ENCODE results near the gene MGST2.
A peak's percentile ranks its signal among the peaks of the same experiment; 100 is the strongest.
"Not testable (repeated sequence)": the region's sequence is repeated elsewhere in the genome, so short reads cannot be mapped to it uniquely, and the experiment has no call there.

Gene MGST2

DNA sequence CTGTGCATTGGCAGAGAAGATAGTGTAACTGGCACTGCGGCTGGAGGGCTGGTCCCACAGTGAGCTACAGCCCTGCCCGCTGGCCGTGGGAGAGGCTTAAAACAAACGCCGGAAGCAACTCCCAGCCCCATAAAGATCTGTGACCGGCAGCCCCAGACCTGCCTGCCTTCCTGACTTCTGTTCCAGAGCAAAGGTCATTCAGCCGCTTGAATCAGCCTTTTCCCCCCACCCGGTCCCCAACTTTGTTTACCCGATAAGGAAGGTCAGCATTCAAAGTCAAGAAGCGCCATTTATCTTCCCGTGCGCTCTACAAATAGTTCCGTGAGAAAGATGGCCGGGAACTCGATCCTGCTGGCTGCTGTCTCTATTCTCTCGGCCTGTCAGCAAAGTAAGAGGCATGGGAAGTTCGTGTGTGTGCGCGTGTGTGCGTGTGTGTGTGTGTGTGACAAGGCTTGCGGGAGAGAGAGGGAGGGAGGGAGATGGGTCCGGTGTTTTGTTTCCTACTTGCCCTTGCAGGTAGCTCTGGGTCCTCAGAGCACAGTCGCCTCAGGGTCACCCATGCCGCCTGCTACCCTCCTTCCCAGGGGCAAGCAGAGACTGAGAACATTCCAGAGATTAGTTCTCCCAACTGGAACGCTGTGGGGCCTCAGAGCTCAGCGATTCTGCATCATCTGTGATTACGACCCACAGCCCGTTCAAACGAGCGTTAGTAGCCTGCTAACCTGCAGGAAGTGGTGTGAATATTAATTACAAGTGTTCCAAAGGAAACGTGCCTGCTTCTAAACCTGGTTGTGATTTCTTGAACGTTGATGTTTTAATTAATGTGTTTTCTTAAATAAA is at the start of gene MGST2:
TSS of gene MGST2 (plus strand) at position 130 of the 840 bp plus-strand sequence. CDS start at position 331, 201 bp downstream.
- DNase-seq, result peak; percentile 67

DNA sequence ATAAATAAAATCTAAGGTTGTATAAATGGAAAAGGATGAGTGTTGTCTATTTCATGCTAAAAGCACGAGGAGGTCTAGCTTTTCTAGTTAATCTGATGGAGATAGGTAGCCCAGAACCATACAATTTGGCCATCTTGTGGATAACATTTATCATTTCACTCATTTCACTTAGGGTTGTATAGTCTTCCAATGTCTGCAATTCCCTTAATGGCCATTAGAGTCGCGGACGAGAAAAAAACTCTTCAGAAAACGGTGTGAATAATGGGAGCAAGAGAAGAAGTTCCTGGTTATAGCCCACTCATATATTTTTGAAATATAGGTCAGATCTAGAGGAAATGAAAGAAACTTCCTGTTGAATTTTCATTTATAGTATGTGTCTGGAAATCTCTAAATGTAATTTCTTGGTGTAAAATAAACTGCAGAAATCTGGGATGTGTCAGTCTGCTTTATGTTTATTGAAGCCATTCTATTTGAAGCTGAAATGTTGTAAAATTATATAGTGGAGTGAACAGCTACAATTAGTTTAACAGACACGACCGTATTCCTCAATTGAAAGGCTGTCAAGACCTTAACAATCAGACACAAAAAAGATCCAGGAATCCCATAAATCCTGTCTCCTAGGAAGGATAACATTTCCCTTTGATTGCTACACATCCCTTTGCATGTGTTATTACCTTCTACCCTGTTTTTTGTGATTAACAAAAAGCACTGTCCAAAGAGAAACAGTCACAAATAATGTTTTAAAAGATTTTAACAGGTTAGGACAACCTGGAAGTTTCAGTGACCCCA is 47.7 kb upstream of the MGST2 start:
- no peak for DNase-seq

DNA sequence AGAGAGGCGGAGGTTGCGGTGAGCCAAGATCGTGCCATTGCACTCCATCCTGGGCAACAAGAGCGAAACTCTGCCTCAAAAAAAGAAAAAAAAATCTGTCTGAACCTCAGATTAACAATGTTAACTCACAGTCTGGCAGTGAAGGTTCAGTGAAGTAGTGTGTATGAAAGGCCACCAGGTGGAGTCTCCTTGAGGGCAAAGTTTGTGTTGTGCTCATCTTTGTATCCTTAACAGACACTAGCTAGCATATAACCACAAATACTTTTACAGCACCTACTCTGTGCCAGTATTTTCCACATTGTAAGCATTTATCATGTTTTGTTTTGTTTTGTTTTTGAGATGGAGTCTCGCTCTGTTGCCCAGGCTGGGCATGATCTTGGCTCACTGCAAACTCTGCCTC is 46.0 kb upstream of the MGST2 start:
- peak; percentile 54 for DNase-seq

DNA sequence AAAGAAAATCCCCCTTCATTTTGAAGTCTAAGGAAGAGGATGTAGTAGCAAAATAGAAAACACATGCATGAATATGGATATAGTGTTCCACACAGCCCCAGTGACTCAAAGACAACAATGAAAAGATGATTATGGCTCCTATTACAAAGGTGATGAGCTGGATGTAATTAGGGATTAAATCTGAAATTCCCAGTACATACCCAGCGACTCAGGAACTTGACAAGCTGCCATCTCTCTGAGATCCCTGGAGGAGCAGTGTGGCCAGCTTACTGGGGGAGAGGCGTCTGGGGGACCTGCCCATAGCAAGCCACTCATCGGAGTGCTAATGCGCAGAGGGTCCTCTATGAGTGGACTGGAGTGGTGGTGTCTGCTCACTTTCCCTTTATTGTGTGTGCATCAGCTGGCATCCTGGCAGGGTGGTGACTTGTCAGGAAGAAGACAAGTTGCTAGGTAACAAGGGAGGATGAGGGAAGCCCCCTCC is 42.7 kb upstream of the MGST2 start:
- peak; percentile 77 for DNase-seq

DNA sequence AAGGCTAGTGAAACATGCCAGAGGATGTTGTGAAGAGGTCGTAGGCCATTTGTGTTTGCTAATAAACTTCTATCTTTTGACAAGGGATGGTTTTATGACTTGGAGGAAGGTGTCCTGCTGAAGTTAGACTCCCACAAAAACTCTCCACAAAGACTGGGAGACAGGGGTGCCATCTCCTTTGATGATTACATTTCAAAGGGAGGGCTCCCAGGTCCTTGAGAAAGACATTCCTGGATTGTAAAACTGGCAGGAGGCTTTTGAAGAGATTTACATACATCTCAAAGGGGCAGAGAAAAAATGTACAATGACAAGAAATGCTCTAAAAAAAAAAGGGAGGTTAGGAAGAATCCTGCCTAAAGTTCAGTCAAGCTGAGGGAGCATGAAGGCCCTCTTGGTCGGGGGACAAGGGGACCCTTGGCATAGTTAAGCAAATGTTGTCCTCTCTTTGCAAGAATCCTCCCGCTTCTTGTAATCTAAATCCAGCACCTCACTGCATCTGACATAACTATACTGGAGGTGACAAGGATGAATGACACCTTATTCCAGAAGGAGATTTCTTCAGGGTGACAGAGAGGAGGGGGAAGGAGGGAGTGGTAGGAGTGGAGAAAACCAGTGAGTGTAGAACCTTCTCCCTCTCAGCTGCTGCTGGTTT is 41.1 kb upstream of the MGST2 start:
- DNase-seq, result peak; percentile 46

DNA sequence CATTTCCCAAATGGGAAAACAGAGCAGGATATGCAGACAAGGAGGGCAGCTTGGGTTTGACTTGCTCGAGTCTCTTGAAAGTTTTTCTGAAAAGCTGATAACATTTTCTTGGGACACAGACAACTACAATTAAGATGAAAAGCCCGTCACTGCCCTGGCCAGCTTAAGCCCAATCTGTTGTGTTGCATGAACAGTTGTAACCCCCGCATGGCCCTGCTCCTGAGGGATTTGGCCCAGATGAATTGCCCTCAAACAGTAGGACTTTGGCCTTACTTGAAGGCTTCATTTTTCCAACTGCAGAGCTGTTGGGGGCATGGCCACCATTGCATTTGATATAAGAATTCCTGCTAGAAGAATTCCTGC is 40.5 kb upstream of the MGST2 start:
- peak; percentile 46 for DNase-seq

DNA sequence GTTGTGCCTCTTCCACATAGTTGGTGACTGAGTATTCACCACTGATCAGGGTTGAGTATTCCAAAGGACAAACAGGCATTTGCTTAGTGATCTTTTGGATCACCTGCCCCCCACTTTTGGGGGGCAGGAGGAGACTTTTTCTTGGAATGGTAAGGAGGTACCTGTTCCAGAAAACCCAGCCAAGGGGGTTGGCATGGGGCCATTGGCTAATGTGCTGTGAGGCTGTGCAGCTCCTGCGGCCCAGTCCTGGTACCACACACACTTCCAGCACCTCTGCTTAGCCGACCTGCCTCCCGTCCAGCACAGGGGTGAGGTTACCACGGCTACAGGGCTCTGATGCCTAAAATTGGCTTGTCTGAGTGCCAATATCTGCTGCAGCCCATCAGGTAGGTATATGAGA is 40.1 kb upstream of the MGST2 start:
- DNase-seq, result no peak

DNA sequence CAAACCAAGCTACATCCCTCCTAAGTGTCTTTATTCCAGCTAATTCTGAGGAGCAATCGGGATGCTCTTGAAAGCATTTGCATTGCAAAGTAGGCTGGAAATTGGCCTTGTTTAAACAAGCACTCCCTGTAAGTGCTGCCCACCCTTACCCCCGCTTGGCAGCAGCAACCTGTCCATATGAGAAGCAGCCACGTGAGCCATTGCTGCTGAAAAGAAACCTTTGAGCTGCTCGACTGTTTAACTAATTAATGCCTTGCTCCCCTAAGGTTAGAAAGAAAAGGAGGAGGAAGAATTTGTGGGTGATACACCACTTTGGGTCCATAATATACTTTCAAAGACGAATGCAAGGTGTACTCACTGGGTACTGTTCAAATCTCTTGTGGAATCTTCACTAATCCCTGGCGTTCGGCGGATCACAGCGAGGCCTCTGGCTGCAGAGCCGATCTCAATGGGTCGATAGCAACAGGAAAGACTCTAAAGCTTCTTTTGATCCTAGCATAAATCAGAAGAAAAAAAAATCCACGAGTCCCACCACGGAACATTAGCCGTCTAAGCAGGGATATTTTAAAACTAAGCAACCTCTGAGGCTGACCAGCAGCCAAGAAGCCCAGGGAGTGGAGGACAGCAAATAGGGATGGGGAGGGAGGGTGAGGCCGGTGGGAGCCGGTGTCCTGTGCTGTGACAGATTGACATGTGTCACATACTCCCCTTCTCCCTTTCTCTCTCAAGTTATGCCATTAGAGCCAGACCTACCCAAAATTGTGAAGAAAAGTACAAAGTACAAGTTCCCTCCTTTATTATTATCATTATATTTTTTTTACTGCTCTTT is 37.2 kb upstream of the MGST2 start:
- DNase-seq, result peak; percentile 66

DNA sequence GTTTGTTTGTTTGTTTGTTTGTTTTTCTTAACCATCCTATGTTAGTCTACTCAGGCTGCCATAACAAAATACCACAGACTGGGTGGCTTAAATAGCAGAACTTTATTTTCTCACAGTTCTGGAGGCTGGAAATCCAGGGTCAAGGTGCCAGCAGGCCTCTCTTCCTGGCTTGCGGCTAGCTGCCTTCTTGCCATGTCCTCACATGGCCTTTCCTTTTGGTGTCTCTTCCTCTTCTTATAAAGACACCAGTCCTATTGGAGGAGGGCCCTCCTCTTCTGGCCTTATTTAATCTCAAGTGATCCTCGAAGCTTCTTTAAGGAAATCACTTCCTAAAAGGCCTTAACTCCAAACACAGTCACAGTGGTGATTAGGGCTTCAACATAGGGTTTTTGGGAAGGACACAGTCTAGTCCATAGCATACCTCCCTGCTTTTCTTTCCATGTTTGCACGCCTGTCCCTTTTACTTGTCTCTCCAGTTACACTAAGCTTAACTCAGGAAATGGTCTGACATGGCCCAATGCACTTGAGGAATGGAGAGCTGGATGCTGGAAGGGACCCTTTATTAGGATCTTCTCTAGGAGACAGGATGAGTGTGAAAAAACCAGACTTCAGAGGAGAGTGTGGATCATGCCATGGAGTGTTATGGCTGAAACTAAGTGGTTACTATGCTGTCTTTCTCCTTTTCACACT is 36.0 kb upstream of the MGST2 start:
- DNase-seq, result peak; percentile 42

DNA sequence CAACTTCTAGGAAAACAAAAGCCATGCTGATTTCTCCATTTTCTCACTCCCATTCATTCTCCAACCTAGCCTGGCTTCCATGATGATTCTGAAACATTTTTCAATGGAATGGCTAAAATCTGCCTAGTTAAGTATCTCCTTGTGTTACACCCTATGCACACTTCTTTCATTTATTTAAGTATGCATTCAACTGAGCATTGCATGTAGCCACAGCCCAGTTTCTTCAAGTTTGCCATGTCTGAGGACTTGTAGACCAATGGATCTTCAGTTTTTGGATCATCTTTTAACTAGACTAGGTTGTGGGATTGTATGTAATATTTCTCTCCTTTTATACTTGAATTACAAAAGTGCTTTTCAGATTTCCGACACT is 35.5 kb upstream of the MGST2 start:
- DNase-seq, result no peak

DNA sequence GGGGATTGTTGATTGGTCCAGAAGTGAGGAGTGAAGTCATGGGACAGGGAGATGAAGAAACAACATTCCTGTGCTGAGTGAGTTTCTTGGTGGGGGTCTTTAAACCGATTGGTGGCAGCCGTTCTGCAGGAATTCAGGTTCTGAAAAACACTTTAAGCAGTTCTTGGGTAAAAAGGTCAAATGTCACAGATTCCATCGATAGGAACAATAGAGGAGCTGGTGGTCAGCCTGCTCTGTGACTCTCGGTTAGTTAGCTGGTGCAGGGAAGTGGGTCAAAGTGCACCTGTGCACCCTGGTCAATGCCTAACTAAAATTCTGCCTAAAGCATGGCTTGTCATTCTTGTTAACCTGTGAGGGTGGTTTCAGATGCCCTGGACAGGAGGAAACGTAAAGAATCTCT is 34.6 kb upstream of the MGST2 start:
- no peak for DNase-seq

DNA sequence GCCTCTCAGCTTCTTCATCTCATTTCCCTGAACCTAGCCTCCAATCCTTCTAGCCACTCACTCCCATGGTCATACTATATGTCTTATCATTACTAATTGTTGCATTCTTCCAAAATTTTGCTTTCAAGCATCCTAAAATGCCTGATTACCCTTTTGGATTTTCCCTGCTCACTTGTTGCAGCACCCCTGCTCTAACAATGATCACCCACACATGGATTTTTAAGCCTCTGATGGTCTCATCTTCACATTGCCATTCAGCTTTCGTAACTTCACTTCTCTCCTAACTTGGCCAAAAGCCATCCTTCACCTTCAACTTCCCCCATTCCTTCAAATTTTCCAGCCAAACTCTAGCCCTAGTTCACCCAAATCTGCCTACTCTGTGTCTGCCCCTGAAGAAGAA is 33.8 kb upstream of the MGST2 start:
- no peak for DNase-seq

DNA sequence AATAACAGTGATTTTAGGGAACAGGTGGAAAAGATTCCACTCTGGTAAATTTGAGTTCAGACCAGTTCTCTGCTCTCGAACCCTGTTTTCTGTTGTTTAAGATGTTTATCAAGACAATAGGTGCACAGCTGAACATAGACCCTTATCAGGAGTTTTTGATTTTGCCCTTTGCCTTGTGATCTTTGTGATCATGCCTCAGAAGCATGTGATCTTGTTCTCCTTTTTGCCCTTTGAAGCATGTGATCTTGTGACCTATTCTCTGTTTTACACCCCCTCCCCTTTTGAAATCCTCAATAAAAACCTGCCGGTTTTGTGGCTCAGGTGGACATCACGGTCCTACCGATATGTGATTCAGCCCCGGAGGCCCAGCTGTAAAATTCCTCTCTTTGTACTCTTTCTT is 32.9 kb upstream of the MGST2 start:
- DNase-seq, result not testable (repeated sequence)

DNA sequence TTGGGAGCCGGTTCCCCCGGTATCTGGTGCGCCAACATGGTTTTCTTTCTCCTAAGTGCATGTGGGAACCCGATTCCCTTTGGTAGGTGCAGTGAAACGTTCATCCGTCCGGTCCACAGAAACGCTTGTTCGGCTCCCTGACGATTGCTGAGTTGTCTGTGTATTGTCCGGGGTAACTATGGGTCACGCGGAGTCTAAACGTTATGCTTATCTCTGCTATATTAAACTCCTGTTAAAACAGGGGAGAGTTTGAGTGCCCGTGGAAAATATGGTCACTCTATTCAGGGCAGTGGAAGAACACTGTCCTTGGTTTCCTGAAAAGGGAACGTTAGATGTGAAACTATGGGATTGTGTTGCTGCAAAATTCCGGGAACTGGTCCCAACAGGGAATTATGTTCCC is 32.4 kb upstream of the MGST2 start:
- DNase-seq, result no peak

DNA sequence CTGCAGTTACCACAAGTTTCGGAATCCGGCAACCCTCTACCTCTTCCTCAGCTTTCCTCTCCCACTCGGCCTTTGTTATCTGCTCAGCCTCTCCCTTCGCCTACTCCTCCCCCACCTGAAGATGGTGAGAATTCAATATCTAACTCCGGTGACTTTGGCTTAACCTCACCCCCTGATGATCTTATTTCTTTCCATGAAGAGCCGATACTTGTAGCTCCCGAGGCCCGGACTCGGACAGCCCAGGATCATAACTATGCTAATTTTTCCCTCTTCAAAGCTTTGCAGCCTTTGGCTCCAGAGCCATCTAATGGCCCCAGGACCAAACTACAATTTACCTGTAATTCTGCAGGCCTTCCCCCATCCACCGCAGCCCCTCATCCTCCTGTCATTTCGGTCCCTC is 32.0 kb upstream of the MGST2 start:
- peak; percentile 69 for DNase-seq

DNA sequence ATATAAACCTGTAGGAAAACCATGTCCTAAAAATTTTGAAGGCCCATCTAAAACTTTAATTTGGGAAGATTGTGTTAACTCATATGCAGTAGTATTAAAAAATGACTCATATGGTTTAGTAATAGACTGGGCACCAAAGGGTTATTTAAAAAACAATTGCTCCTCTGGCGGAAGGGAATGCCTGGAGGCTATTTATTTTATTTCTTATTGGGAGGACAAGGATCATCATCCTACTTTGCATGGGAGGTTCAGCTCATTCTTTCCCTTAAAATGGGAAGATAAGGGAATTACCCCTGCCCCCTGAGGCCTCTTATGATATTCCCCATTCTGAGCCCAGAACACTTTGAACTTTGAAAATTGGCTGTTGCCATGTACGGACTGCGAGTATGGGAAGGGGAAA is 29.7 kb upstream of the MGST2 start:
- no peak for DNase-seq

DNA sequence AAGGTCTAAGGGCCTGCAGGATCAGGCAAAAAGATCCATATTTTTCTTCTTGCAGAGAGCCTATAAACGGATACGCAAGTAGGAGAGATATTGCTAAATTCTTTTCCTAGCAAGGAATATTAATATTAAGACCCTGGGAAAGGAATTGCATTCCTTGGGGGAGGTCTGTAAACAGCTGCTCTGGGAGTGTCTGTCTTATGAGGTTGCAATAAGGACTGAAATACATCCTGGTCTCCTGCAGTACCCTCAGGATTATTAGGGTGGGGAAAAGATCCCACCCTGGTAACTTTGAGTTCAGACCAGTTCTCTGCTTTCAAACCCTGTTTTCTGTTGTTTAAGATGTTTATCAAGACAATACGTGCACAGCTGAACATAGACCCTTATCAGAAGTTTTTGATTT is 27.3 kb upstream of the MGST2 start:
- DNase-seq, result not testable (repeated sequence)

DNA sequence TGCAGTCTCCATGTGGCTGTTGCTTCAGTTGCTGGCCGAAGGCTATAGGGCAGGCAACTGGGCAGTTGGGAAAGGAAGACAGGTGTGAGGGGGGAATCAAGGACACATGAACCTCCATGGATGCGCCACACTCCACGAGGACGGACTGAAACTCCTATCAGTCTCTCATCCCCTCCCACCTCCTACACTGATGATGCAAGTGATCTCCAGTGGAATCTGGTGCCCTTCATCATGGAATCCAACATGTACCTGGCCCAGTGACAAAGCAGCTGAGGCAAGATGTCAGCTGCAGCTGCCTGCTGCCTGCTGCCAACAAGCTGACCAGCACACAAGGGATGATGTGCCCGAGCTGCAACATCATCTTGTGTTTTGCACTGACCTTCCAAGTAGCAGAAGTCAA is 26.0 kb upstream of the MGST2 start:
- no peak for DNase-seq

DNA sequence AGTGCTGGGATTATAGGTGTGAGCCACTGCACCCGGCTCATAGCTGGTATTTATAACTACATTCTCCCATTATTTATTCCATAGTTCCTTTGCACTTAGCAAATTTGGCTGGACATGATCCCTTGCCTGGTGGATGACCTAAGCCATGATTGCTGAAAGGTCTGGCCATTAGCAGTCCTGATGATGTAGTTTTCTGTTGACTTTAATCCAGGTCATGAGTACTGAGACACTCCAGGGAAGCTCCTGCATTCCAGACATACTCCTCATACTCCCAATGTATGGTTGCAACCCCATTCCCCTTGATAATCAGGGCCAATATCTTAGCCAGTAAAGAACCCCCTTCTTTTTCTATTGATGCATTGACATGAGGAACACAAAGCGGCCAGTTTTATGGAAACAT is 24.4 kb upstream of the MGST2 start:
- no peak for DNase-seq

DNA sequence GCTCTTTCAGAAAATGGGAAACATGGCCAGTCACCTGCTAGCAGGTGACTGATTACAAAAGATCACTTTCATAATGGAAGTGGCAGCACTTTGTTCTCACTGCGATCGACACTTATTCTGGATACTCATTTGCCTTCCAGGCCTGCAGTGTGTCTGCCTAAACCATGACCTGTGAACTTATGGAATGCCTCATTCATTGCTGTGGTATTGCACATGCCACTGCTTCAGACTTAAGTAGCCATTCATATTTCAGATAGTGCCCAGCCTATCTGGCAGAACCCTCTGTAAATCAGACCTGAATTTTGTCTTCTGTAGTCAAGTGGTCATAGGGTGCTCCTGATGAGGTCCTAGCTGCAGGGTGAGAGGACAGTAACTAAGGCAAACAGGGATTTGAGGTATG is 23.3 kb upstream of the MGST2 start:
- no peak for DNase-seq

DNA sequence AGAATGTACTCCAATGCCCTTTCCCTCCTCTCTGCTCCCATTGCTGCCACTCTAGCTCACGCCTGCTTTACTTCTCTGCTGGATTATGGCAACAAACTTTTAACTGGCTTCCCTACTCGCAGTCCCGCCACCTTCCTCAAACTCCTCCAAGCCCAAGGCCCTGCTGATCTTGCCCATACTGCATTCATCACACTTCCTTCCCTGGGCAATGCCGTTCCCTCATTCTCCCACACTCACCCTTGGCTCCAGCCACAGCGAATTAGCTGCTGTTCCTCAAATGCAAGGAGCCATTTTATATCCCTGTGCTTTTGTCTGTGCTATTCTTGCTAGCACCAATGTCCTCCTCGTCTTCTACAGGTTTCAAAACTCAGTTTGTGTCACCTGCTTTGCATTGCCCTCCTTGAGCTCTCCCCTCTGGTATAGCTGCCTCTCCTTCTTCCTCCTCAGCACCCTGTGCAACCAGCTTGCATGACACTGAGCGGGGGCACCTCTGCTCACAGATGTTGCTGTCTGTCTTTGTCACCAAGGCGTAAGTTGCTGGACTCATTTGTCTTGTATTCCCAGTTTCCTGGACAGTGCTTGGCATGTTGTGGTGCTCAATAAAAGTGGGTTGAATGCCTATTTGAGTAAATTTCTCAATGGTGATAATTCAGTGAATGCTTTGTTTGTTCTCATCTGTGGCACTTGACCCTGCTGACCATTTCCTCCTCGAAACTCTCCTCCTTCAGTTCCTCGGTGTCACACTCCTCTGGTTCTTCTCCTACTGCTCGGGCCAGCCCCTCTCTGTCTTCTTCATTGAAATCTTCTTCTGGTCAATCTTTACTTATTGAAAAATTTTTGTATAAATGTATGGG is 22.4 kb upstream of the MGST2 start:
- DNase-seq, result no peak

All from NCI-H82 (cell line).